Measurements from ENCODE around the gene CDH4.

DNA sequence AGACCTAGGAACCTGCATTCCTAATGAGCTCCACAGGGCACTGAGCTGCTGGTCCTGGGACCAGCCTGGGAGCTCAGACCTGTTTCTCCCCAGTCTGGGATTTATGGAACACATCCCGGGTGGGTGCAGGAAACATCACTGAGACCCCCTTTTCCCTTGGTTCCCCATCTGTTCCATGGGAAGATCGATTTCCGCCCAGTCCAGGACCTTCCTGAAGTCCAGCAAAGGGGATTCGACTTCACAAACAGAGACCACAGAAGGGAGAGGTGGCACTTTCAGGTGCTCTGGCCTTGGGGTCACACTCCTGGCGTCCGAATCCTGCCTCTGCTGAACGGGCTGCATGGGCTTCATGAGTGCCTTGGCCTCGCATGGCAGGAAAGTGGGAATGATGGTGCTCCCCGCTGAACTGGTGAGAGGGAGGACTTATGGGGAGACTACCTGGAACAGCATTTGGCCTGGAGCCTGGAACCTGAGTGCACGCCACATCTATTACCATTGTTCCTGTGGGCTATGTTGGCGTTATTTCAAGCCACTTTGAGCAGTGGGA, 517.3 kb downstream of the CDH4 start:
- TF ChIP-seq, protein P1, sequence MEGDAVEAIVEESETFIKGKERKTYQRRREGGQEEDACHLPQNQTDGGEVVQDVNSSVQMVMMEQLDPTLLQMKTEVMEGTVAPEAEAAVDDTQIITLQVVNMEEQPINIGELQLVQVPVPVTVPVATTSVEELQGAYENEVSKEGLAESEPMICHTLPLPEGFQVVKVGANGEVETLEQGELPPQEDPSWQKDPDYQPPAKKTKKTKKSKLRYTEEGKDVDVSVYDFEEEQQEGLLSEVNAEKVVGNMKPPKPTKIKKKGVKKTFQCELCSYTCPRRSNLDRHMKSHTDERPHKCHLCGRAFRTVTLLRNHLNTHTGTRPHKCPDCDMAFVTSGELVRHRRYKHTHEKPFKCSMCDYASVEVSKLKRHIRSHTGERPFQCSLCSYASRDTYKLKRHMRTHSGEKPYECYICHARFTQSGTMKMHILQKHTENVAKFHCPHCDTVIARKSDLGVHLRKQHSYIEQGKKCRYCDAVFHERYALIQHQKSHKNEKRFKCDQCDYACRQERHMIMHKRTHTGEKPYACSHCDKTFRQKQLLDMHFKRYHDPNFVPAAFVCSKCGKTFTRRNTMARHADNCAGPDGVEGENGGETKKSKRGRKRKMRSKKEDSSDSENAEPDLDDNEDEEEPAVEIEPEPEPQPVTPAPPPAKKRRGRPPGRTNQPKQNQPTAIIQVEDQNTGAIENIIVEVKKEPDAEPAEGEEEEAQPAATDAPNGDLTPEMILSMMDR (IDR thresholded peaks at IDR 0.05), result no peak
- TF ChIP-seq EZH2 (IDR thresholded peaks at IDR 0.05; ENCODE audit: borderline replicate concordance, insufficient read depth, low read depth, low read length, poor library complexity, severe bottlenecking), result no peak

Measured in B cell (primary cell).